NCI-H2196 treated with DMSO at 0.1 percent for 48 hours (cell line): ENCODE measurements around the gene FAU.

Experiments
- DNase-seq: peaks from one replicate; lab custom pipeline; 2025; ENCODE audit not compliant: unreplicated experiment; lab: John Stamatoyannopoulos, UW

FAU gene

GRCh38 chr11:65083834-65084597 is 37.9 kb downstream of the FAU start, which contains the start of the genes CDCA5 and ZFPL1:
CDCA5 (minus strand) TSS chr11:65084040; CDS start chr11:65083978, 62 bp downstream.
ZFPL1 (plus strand) TSS chr11:65084222; CDS start chr11:65084699, 477 bp downstream.
- peak; percentile 93 for DNase-seq

- DNase-seq = no peak
These were observed 38.6 kb downstream of the FAU start for GRCh38 chr11:65083134-65083833.

DNA sequence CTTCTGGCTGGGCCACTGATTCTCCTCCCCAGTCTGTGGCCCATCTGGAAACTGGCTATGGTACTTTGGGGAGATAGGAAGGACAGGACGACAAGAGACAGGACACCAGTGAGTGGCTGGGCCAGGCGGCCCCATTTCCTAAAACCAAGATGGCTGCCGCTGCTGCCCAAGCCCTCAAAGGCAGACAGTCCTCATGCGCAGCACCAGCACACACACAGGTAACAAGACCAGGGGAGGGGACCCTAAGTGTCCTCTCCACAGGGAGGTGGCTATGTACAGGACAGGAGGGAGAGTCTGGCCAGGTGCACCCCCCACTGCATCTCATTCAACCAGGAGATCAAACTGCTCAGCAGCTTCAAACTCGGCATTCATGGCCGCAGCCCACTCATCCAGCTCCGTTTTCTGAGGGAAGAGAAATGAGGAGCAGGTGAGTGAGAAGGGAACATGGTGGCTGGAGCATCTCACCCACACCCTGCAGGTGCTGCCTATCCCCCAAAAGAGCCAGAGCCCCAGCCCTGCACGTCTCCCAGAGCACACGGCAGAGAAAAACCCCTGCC is 43.1 kb downstream of the FAU start:
- no peak for DNase-seq

- DNase-seq = no peak
These were observed 43.8 kb downstream of the FAU start for GRCh38 chr11:65078151-65078550.

GRCh38 chr11:65077451-65077850 is 44.5 kb downstream of the FAU start:
- no peak for DNase-seq

- DNase-seq = no peak
These were observed 49.3 kb downstream of the FAU start for GRCh38 chr11:65072631-65072966.

GRCh38 chr11:65071907-65072630 is 49.9 kb downstream of the FAU start:
- DNase-seq = no peak
